ENCODE measurements around the gene B4GALT3. TPM values are rescaled to one million over a fixed set of nuclear protein-coding genes. Genes with fewer than 3 reads are reported as not detected.

Gene B4GALT3
- total RNA-seq, 1 donor from 2014 or later = 24.3 TPM

- Mint-ChIP-seq H3K27me3 (ENCODE audit: unreplicated experiment) (no peaks in the 10 kb centered on the region), H3K4me3 (ENCODE audit: unreplicated experiment) (no peak overlapping the region), H3K4me1 (ENCODE audit: unreplicated experiment) (peaks cover 44% of the 10 kb centered on the region), H3K9me3 (ENCODE audit: unreplicated experiment) (no peaks in the 10 kb centered on the region), H3K36me3 (ENCODE audit: unreplicated experiment) (peaks cover 37% of the 10 kb centered on the region), H3K27ac (ENCODE audit: unreplicated experiment) (peak overlapping the region; percentile 66)
- DNase-seq (ENCODE audit: extremely low spot score, unreplicated experiment) = no peak
- TF ChIP-seq, protein P1, sequence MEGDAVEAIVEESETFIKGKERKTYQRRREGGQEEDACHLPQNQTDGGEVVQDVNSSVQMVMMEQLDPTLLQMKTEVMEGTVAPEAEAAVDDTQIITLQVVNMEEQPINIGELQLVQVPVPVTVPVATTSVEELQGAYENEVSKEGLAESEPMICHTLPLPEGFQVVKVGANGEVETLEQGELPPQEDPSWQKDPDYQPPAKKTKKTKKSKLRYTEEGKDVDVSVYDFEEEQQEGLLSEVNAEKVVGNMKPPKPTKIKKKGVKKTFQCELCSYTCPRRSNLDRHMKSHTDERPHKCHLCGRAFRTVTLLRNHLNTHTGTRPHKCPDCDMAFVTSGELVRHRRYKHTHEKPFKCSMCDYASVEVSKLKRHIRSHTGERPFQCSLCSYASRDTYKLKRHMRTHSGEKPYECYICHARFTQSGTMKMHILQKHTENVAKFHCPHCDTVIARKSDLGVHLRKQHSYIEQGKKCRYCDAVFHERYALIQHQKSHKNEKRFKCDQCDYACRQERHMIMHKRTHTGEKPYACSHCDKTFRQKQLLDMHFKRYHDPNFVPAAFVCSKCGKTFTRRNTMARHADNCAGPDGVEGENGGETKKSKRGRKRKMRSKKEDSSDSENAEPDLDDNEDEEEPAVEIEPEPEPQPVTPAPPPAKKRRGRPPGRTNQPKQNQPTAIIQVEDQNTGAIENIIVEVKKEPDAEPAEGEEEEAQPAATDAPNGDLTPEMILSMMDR (IDR thresholded peaks at IDR 0.05) = no peak
Measured at GRCh38 chr1:161172776-161173376, 4.4 kb downstream of the B4GALT3 start.

- H3K27ac Mint-ChIP-seq (ENCODE audit: unreplicated experiment) = peak overlapping the region; percentile 66
- no peaks in the 10 kb centered on the region for H3K9me3 Mint-ChIP-seq (ENCODE audit: unreplicated experiment)
- no peaks in the 10 kb centered on the region for H3K27me3 Mint-ChIP-seq (ENCODE audit: unreplicated experiment)
- TF ChIP-seq, protein P1 (IDR thresholded peaks at IDR 0.05) = no peak
- H3K4me1 Mint-ChIP-seq (ENCODE audit: unreplicated experiment) = peaks cover 44% of the 10 kb centered on the region
- no peak overlapping the region for H3K4me3 Mint-ChIP-seq (ENCODE audit: unreplicated experiment)
- peaks cover 37% of the 10 kb centered on the region for H3K36me3 Mint-ChIP-seq (ENCODE audit: unreplicated experiment)
- DNase-seq (ENCODE audit: extremely low spot score, unreplicated experiment) = no peak
Measured at GRCh38 chr1:161172349-161172748, 5.0 kb downstream of the B4GALT3 start.

- DNase-seq (ENCODE audit: extremely low spot score, unreplicated experiment) = no peak
- Mint-ChIP-seq H3K27ac (ENCODE audit: unreplicated experiment) (peak overlapping the region; percentile 18), H3K27me3 (ENCODE audit: unreplicated experiment) (no peaks in the 10 kb centered on the region), H3K9me3 (ENCODE audit: unreplicated experiment) (no peaks in the 10 kb centered on the region), H3K4me3 (ENCODE audit: unreplicated experiment) (no peak overlapping the region), H3K4me1 (ENCODE audit: unreplicated experiment) (peaks cover 45% of the 10 kb centered on the region), H3K36me3 (ENCODE audit: unreplicated experiment) (peaks cover 37% of the 10 kb centered on the region)
- TF ChIP-seq, protein P1 (IDR thresholded peaks at IDR 0.05) = no peak
Measured at GRCh38 chr1:161171696-161172095, 5.6 kb downstream of the B4GALT3 start.

GRCh38 chr1:161171191-161171590, 6.1 kb downstream of the B4GALT3 start:
- TF ChIP-seq, protein P1 (IDR thresholded peaks at IDR 0.05) = peak; percentile 23
- Mint-ChIP-seq H3K9me3 (ENCODE audit: unreplicated experiment) (no peaks in the 10 kb centered on the region), H3K36me3 (ENCODE audit: unreplicated experiment) (peaks cover 37% of the 10 kb centered on the region), H3K27ac (ENCODE audit: unreplicated experiment) (peak overlapping the region; percentile 18), H3K27me3 (ENCODE audit: unreplicated experiment) (no peaks in the 10 kb centered on the region), H3K4me3 (ENCODE audit: unreplicated experiment) (no peak overlapping the region), H3K4me1 (ENCODE audit: unreplicated experiment) (peaks cover 40% of the 10 kb centered on the region)
- DNase-seq (ENCODE audit: extremely low spot score, unreplicated experiment) = no peak

DNA sequence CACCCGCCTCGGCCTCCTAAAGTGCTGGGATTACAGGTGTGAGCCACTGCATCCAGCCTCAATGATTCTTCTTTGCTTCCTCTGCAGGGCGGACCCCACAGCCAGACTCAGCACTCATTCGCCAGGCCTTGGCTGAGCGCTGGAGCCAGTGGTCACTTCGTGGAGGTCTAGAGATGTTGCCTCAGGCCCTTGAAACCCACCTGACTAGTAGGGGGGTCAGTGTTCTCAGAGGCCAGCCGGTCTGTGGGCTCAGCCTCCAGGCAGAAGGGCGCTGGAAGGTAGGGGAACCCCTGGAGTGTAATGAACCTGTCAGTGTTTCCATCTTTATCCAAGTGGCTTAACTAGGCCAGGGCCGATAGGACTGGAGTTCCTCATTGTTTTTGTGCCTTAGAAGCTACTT, 8.4 kb downstream of the B4GALT3 start:
- Mint-ChIP-seq H3K4me1 (ENCODE audit: unreplicated experiment) (peaks cover 42% of the 10 kb centered on the region), H3K9me3 (ENCODE audit: unreplicated experiment) (no peaks in the 10 kb centered on the region), H3K27ac (ENCODE audit: unreplicated experiment) (no peak overlapping the region), H3K4me3 (ENCODE audit: unreplicated experiment) (no peak overlapping the region), H3K36me3 (ENCODE audit: unreplicated experiment) (peaks cover 32% of the 10 kb centered on the region), H3K27me3 (ENCODE audit: unreplicated experiment) (no peaks in the 10 kb centered on the region)
- no peak for DNase-seq (ENCODE audit: extremely low spot score, unreplicated experiment)
- TF ChIP-seq, protein P1 (IDR thresholded peaks at IDR 0.05) = no peak

Measured in osteocyte (in vitro differentiated cells).